Glomerular endothelial cell (primary cell): ENCODE data around the gene RPRD1B. TPM values are rescaled to one million over a fixed set of nuclear protein-coding genes. Genes with fewer than 3 reads are reported as not detected.

Experiments used
- DNase-seq: peaks from one replicate; pipeline ENCODE4 v3.0.0-alpha.2; 2011; ENCODE audit warnings: low read depth, low spot score; ENCODE audit errors: extremely low read depth
- total RNA-seq: library from RNA; depleted of rRNA; stranded (reverse); fragments of >200 nt; gene quantifications from 2 replicates; pipeline ENCODE4 v1.2.3, GENCODE V29; 2015

RPRD1B gene
- total RNA-seq, 1 donor from 2014 or later: 19.7 TPM

DNA sequence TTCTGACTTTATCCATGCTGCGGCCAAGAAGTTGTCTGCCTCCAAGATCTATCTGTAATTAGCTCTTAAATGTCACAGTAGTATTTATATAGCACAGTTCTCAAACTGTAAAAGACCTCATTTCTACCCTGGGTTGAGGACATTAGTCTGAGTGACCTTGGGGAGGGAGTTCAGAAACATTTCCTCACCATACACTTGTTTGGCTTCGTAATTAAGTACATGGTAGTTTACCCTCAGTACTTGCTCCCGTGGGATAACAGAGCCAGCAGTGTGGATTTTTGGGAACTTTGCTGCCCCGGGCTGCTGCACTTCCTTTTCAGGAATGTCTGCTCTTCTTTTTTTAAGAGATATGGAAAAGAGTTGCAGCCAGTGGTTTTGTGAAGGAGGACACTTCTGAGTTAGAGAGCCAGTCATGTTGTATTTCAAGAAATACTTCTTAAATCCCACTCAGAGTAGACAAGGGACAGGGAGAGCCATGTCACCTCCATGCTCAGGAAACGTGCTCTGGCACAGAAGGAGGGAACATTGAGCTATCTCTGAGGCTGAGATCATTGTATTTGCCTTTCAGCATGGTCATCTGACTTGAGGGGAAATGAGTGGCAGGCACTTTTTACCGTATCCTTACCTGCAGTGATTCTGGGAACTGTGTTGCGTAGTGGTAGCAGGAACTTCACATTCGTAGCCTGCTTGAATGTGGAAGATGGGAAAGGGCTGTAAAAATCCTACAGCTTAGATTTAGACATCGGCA, 33.6 kb downstream of the RPRD1B start:
- DNase-seq: no peak

DNA sequence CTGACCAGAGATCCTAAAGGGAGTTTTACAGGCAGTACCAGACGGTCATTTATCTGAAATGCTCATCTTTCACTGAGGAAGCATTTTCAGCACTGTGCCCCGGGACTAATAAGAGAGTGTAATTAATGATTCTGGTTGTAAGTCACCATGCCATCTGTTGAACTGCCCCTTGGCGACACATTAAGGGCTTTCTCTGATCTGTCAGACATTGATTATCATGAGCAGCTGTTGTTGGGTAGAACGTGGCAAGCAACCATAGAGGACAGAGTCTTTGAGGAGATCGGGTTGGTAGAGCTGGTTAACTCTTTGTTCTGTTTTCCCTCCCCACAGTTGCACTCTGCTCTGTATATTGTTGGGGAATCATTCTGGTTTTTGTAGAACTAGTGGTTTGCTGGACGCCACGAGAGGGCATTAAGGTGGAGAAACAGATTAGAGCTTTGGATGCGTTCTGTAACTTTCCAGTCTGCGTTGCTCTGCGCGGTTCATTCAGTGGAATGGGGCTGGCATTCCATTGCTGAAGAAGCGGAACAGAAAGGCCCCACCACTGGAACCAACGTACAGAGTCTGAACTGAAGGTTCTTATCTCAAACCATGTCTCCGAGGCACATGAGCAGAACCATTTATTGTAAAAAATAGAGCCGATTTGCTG, 34.3 kb downstream of the RPRD1B start:
- no peak for DNase-seq

- no peak for DNase-seq
Measured at GRCh38 chr20:38072898-38073297, 39.4 kb downstream of the RPRD1B start.

DNA sequence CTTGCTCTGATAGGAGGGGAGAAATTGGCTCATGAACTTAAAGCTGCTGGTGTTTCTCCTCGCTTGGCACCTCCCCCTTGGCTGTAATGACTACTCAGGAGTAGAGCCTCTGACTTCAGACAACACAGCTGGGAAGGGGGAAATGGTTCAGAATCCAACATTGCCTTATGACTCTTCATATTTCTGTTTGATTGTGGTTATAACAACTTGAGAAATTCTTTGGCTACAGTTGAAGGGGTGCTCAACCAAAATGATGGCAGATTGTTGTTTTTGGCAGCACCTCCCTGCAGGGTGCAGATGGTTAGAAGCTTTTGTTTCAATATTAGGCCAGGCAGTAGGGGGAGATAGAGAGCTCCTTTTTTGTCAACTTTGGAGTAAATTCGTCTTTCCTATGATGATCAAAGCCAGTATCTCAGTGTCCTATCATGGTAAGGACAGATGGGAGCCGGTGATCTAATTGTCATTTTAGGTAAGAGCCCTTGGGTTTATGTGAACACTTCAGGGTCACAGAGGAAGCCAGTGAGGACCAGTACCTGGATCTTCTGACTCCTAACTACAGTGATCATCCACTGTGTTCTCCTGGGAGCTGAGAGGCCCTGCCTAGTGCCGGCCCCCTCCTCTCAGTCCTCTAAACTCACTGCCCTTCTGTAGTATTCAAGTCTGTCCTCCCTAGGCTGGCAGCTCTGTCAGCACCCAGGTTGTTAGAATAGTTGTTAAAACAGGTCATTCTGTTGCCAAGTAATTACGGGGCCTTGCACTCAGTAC, 39.9 kb downstream of the RPRD1B start:
- DNase-seq: peak; percentile 68

DNA sequence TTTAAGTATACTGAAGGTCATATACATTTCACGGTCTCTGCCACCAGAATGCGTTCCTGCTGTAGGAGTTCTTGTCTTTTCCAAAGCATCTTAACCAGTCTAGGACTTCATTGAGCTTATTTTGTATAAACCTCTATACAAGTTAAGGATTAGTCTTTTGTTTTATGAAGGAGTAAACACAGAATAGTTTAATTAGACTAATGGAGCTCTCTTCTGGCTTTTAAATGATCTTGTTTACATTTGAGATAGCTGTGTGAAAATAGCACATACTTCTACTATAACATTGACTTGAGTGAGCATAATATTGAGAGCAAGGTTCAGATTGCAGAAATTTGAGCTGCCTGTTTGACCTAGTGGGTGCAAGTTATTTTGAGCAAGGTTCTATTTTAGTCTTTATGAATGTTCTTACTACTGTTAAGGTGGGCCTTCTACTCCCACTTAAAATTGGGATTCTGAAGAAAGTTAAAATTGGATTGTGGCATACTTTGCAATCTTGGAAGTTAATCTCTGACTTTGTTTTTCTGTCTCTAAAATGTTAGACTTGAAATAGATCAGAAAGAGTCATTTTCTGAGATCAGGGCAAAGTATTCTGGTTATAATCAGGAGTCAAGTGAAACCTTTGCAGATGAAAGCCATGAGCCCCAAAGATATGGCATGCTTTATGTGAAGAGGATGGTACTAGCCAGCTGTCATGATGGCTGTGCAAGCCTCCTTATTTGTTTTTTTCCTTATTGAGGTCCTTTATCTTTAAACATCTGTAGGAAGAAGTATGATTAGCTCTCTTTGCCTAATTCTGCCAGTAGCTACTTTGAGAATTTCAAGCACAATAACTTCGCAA, 41.8 kb downstream of the RPRD1B start:
- DNase-seq: no peak

DNA sequence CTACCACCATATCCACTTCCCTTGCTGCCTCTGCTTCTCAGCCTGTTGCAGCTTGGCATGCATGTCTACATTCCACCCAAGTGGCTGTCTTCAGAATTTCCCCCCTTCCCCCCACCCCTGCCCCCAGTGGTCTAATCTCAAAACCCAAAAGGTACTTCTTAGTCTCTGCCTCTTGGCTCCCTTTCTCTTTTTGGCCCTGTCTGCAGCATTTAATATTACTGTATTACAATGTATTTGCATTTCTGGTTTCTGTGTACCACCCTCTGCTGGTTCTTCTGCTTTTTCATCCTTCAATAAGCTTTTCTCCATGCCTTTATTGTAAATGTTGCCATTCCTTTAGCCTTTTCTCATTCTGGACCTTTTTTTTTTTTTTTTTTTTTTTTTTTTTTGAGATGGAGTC, 43.0 kb downstream of the RPRD1B start:
- DNase-seq: no peak

DNA sequence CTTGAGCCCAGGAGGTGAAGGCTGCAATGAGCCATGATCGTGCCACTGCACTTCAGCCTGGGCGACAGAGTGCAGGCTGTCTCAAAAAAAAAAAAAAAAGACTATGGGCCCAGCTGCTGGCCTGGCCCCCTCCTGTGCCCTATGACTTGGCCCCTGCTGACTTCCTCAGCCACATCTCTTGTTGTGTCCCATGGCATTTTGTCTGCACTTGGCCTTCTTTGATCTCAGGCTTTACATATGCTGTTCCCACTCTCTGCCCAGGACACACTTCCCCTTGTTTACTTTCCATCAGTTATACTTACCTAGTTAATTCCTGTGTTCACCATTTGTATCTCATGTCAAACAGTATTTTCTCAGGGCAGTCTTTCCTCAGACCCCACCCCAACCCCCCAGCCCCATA, 44.5 kb downstream of the RPRD1B start:
- no peak for DNase-seq

DNA sequence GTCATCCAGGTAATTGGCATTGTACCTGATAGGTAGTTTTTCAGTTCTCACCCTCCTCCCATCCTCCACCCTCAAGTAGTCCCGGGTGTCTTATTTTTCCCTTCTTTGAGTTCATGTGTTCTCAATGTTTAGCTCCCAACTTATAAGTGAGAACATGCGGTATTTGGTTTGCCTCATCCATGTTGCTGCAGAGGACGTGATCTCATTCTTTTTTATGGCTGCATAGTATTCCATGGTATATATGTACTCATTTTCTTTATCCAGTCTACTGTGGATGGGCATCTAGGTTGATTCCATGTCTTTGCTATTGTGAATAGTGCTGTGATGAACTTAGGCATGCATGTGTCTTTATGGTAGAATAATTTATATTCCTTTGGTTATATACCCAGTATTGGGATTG, 45.8 kb downstream of the RPRD1B start:
- no peak for DNase-seq

DNA sequence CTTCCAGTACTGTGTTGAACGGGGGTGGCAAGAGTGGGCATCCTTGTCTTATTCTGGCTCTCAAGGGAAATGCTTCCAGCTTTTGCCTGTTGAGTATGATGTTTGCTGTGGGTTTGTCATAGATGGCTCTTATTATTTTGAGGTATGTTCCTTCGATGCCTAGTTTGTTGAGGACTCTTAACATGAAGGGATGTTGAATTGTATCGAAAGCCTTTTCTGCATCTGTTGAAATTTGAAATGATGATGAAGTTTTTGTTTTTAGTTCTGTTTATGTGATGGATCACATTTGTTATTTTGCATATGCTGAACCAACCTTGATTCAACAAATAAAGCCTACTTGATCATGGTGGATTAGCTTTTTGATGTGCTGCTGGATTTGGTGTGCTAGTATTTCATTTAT, 48.0 kb downstream of the RPRD1B start:
- DNase-seq: no peak

DNA sequence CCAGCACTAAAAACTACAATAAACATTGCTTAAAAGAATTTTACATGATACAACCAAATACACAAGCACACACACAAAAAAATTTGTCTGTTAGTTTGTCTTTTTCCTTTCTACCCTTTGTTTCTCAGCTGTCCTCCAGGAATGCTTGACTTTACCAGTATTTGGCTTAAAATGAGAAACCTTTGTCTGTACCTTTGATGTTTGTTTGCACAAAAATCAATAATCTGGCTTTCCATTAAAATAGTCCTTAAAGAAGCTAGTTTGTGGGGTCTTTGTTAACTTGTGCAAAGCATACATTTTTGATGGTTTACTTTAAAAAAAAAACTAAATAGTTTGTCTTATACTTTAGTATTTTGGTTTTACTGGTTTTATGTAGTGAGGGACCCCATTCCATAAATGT, 49.3 kb downstream of the RPRD1B start:
- DNase-seq: no peak

- DNase-seq: no peak
Measured at GRCh38 chr20:38083338-38084048, 49.9 kb downstream of the RPRD1B start.

GRCh38 chr20:38084425-38084951, 50.9 kb downstream of the RPRD1B start:
- peak; percentile 76 for DNase-seq

DNA sequence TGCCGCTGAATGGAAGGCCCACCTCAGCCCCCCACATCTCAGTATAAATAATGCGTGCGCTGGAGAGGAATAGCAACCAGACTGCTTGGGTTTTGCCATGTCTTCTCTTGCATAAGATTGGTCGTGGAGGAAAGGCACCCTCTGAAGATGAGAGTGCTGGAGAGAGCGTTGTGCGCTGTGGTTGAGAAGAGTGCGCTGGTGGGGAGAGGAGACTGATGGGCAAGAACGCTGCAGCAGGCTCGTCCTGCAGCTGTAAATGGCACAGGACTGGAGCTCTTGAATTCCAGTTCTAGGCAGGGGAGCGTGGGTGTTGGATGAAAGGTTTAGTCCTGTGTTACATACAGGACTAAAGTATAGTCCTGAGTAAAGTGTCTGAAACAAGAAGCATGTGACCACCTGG, 51.5 kb downstream of the RPRD1B start:
- no peak for DNase-seq

GRCh38 chr20:38089500-38089899, 56.0 kb downstream of the RPRD1B start:
- no peak for DNase-seq

DNA sequence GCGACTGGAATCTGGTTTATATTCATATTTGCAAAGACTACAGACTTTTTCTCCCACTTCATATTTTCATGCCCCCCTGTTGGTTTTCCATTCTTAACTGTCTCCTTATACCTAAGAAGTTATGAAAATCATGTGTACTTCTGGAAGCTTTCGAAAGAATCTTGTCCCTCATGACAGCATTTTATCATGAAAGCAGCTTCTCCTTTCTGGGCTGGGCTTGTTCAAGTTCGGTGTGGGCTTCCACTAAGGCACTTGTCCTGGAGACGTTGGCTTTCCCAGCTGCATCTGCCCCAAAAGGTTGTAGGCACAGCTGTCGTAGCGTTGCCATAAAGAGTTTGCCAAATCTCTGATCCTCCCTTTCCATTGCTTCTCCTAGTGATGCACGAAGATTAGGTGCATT, 56.5 kb downstream of the RPRD1B start:
- DNase-seq: no peak

DNA sequence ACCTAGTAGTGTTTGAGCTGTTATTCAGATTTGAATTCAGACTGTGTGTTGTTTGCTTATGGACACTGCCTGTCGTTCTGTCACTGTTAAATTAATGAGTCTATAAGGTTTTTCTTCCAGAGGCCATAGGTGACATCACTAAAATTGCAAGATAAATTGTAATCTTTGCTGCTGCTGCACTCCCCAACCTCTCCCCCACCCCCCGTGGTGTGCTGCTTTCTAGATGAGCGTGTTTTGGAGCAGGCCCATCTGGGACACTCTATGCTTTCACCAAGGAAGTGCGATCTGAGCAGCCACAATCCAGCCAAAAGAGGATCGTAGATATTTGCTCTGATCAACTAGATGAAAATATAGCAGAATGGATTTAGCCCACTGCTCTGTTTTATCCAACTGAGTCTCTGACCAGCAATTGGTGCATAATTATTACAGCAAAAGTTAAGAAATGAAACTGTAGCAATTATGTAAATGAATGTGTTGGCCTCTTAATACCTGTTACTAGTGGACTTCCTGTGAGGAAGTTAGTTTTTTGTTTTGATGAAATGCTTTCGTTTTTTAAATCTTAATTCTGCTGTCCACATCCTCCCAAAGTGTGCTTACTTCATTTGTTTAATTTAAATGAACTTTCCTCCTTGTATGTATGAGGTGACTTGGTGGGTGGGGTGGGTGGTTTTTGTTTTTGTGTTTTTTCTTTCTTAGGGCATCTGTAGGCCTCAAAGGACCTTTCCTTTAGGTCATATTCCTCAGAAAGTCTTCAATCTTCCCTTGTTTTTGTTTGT, 58.1 kb downstream of the RPRD1B start:
- no peak for DNase-seq

DNA sequence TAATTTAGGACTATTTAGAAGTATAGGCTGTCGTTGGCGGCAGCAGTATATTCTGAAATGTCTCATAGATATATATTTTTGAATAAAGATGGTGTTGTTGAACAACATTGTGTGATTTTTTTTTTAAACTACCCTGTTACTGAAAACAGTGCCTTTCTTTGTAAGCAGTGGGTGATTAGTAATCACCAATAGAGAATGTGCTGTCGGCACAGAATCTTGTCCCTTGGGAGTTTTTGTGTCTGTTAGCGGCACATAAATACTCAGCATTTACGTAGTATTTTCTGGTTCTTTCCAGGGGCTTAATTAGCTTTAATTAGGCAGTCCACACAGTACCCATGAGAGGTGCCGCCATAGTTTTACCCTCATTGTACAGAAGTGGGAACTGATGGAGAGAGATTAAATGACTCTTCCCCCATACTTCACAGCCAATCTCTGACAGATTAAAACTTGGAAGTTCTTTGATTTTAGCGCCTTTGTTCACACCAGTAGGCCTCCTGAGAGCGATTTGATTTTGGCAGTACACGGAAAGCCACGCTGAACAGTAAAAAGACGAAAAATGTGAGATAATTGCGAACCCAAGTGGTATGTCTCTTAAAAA, 58.8 kb downstream of the RPRD1B start:
- no peak for DNase-seq

DNA sequence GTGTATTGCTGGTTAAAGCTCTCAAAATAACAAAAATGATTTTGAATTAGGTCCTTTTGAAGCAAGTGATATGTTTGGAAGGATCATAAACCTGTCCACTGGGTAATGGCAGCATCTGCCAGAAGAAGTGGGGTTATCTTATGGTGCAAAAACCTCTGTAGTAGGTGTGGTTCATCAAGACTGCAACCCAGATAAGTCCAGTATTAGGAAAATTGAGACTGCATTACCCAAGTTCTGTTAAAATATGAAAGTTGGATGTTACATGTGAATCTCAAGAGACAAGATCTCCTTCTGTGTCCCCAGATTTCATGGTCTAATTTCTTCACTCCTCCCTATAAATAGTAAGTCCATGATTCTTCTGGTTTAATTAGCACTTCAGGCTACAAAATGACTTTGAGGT, 59.4 kb downstream of the RPRD1B start:
- no peak for DNase-seq

GRCh38 chr20:38093641-38094077, 60.1 kb downstream of the RPRD1B start:
- DNase-seq: no peak
